ENCODE results near the gene HEATR5A.
A peak's percentile ranks its signal among the peaks of the same experiment; 100 is the strongest.
"Not testable (repeated sequence)": the region's sequence is repeated elsewhere in the genome, so short reads cannot be mapped to it uniquely, and the experiment has no call there.

The HEATR5A gene

DNA sequence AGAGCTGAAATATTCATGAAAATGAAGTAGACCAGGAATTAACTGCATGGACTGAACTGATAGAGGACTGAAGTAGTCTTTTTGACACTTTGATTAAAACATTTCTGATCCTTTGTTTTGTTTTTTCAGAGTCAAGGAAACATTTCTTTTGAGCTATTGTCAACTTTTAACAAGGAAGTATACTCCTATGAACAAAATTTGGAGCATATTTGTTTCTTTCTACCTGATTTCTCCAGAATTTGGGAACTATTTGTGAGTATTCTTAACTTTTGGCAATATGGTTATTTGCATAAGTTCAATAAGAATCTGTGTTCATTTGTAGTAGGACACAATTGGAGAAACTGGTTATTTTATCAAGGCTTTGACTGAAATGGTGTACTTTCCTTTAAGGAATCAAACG, 141.5 kb downstream of the HEATR5A start:
- H3K4me3 ChIP-seq (ENCODE audit: low read depth, low read length): no peak overlapping the region
- DNase-seq (ENCODE audit: low read depth): no peak
- TF ChIP-seq, protein P1, sequence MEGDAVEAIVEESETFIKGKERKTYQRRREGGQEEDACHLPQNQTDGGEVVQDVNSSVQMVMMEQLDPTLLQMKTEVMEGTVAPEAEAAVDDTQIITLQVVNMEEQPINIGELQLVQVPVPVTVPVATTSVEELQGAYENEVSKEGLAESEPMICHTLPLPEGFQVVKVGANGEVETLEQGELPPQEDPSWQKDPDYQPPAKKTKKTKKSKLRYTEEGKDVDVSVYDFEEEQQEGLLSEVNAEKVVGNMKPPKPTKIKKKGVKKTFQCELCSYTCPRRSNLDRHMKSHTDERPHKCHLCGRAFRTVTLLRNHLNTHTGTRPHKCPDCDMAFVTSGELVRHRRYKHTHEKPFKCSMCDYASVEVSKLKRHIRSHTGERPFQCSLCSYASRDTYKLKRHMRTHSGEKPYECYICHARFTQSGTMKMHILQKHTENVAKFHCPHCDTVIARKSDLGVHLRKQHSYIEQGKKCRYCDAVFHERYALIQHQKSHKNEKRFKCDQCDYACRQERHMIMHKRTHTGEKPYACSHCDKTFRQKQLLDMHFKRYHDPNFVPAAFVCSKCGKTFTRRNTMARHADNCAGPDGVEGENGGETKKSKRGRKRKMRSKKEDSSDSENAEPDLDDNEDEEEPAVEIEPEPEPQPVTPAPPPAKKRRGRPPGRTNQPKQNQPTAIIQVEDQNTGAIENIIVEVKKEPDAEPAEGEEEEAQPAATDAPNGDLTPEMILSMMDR (IDR thresholded peaks at IDR 0.05; ENCODE audit: low read depth, low read length, missing control alignments): no peak

DNA sequence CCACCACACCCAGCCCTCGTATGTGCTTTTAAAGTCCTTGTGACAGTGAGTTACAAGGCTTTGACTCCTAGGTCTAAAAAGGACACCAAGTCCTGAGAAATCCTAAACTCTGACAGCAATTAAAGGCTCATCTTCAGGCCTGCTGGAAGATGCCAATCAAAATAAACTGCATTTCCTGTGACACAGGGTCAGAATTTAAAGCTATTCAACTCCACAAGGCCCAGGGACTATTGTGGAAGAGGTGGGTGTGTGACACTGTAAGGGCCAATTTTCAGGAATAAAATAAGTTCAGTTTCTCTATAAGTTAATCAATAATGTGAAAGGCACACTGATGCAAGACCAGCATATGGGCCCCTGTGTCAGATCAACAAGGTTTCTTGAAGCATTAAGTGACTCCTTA, 143.3 kb downstream of the HEATR5A start:
- TF ChIP-seq, protein P1 (IDR thresholded peaks at IDR 0.05; ENCODE audit: low read depth, low read length, missing control alignments): no peak

DNA sequence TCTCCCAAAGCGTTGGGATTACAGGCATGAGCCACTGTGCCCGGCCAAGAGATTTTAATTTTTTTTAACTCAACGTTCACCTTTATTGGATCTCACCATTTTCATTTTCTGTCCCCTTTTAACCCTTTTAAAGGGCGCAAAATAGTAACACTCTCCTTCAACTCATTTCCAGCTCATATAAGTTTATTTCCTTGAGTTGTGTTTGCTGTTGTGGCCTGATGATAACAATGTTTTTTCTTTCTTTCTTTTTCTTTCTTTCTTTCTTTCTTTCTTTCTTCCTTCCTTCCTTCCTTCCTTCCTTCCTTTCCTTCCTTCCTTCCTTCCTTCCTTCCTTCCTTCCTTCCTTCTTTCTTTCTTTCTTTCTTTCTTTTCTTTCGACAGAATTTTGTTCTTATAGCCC, 143.9 kb downstream of the HEATR5A start:
- not testable (repeated sequence) for DNase-seq (ENCODE audit: low read depth); H3K4me3 ChIP-seq (ENCODE audit: low read depth, low read length)

More for the DNA sequence above, 143.3 kb downstream of the HEATR5A start:
- no peak for DNase-seq (ENCODE audit: low read depth)
- no peak overlapping the region for H3K4me3 ChIP-seq (ENCODE audit: low read depth, low read length)

DNA sequence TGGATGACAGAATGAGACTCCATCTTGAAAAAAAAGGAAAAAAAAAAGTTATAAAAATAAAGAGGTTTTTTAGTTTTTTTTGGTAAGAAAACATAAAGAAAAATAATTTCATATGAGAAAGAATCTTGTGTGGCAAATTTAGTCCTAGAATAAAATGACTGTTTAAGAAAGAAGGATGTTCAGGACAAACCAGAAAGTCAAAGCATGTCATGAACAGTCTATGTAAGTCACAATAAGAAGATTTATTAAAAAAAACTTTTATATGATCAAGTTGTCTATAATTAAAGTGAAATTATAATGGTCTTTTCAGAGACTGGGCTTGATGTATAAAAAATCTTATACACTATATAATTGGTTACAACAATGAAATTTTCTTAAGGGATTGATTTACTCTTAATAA, 144.6 kb downstream of the HEATR5A start:
- no peak overlapping the region for H3K4me3 ChIP-seq (ENCODE audit: low read depth, low read length)
- TF ChIP-seq, protein P1 (IDR thresholded peaks at IDR 0.05; ENCODE audit: low read depth, low read length, missing control alignments): no peak
- DNase-seq (ENCODE audit: low read depth): no peak

DNA sequence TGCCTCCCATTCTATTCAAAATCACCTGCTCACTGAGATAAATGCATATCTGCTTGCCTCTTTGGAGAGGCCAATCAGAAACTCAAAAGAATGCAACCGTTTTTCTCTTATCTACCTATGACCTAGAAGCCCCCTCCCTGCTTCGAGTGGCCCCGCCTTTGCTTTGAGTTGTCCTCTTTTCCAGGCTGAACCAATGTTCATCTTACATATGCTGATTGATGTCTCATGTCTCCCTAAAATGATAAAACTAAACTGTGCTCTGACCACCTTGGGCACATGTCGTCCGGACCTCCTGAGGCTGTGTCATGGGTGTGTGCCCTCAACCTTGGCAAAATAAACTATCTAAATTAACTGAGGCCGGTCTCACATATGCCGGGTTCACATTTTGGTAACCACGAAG, 148.7 kb downstream of the HEATR5A start:
- TF ChIP-seq, protein P1 (IDR thresholded peaks at IDR 0.05; ENCODE audit: low read depth, low read length, missing control alignments): no peak
- H3K4me3 ChIP-seq (ENCODE audit: low read depth, low read length): no peak overlapping the region
- DNase-seq (ENCODE audit: low read depth): no peak

DNA sequence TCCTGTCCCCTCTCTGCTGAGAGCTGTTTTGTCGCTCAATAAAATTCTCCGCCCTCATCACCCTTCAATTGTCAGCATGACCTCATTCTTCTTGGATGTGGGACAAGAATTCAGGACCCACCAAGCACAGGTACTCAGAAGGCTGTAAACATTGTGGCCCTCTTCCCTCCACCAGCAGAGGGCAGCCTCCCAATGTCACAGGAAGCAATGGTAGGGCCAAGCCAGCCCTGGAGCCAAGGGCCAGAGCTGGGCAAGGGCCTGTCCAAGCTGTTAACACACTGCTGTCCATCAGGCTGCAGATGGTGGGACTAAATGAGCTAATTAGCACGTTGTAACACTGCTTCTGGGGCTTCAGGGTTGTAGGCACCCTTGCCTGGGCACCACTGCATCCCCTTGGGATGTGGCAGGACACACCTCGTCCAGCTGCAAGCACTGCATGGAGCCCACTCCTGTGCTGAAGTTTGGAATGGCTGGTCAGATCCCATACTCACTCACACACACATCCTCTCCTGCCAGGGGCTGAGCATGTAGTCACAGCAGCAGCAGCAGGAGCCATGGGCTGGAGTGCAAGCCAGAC, 150.1 kb downstream of the HEATR5A start:
- DNase-seq (ENCODE audit: low read depth): no peak
- TF ChIP-seq, protein P1 (IDR thresholded peaks at IDR 0.05; ENCODE audit: low read depth, low read length, missing control alignments): peak; percentile 52
- no peak overlapping the region for H3K4me3 ChIP-seq (ENCODE audit: low read depth, low read length)

DNA sequence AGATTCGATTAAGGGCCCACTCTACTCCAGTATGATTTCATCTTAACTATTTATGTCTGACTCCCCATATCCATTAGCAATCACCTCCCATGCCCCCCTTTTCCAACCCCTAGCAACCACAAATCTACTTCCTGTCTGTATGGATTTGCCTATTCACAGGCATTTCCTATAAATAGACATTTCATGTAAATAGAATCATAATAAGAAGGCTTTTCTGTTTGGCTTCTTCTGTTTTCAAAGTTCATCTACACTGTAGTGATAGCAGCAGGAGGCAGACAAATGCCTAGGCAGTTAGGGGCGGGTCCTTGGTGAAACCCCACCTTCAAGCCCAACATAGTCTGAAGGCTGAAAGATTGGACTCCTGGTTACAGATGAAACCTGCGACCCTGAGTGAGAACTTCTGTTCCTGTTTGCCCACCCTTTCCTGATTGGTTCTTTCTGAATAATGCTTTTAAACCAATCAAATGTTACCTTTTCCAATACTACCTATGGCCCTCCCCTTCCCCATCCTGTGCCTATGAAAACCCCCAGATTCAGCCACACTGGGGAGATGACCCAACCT, 150.6 kb downstream of the HEATR5A start:
- no peak overlapping the region for H3K4me3 ChIP-seq (ENCODE audit: low read depth, low read length)
- TF ChIP-seq, protein P1 (IDR thresholded peaks at IDR 0.05; ENCODE audit: low read depth, low read length, missing control alignments): no peak
- no peak for DNase-seq (ENCODE audit: low read depth)
